ENCODE measurements around the gene UCHL5. TPM values are rescaled to one million over a fixed set of nuclear protein-coding genes. Genes with fewer than 3 reads are reported as not detected.

UCHL5 gene
- total RNA-seq, 4 donors from 2014 or later = 19.4 to 59.6 (median 26.3) TPM

DNA sequence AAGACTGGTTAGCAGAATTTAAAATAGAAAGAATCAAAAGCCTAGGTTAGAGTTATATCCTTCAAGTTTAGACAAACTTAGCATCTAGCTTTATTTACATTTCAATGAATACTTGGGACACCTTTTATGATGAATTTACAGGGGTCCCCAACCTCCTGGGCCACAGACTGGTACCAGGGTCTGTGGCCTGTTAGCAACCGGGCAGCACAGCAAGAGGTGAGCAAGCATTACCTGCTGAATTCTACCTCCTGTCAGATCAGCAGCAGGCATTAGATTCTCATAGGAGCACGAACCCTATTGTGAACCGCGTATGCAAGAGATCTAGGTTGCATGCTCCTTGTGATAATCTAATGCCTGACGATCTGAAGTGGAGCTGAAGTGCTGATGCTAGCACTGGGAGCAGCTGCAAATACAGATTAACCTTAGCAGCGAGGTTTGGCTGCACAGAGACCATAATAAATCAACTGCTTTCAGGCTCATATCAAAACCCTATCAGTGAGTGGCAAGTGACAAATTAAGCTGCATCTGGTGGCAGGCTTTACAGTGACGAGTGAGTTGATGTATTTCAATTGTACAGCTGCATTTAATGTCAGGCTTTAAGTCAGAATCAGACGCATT lies 82.0 kb downstream of the UCHL5 start:
- ATAC-seq (ENCODE audit: low FRiP score) (no peak), DNase-seq (ENCODE audit: low spot score) (no peak)
- no peak for TF ChIP-seq CTCF (IDR thresholded peaks at IDR 0.05)

DNA sequence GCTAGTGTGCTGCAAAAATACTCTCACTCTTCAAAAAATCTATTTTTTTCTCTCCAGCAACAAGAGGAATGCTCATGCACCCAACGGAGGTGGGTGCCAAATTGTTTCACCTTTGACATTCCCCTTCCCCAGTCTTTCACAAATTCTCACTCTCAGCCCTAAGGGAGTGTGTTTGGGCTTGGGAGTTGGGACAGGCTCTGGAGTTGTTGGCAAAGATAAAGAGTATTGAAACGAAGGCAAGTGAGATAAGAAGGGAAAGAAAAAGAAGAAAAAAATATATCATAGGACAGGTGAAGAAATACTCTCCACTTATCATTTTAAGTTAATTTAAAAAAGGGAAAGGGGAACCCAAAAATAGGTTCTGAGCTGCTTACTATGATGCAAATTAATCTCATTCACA lies 82.6 kb downstream of the UCHL5 start:
- TF ChIP-seq CTCF (IDR thresholded peaks at IDR 0.05) = no peak
- ATAC-seq (ENCODE audit: low FRiP score) = no peak
- DNase-seq (ENCODE audit: low spot score) = no peak

- ATAC-seq (ENCODE audit: low FRiP score) = peak; percentile 68
- DNase-seq (ENCODE audit: low spot score) = no peak
- no peak for TF ChIP-seq CTCF (IDR thresholded peaks at IDR 0.05)
Measured at GRCh38 chr1:192974701-192975100, 84.5 kb downstream of the UCHL5 start.

- TF ChIP-seq CTCF (IDR thresholded peaks at IDR 0.05) = no peak
- ATAC-seq (ENCODE audit: low FRiP score) = no peak
- DNase-seq (ENCODE audit: low spot score) = no peak
Measured at GRCh38 chr1:192973988-192974387, 85.2 kb downstream of the UCHL5 start.

DNA sequence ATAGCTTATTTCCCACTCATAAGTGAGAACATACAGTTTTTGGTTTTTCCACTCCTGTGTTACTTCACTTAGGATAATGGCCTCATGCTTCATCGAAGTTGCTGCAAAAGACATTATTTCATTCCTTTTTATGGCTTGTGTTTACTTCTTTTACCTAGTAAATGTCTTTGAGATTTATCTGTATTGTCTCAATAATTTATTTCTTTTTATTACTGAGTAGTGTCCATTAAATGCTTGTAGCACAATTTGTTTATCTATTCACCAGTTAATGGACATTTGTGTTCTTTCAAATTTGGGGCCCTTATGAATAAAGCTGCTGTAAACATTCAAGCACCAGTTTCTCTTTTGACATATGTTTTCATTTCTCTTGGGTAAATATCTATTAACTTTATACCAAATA lies 86.0 kb downstream of the UCHL5 start:
- TF ChIP-seq CTCF (IDR thresholded peaks at IDR 0.05) = no peak
- no peak for ATAC-seq (ENCODE audit: low FRiP score)
- no peak for DNase-seq (ENCODE audit: low spot score)

- no peak for DNase-seq (ENCODE audit: low spot score)
Measured at GRCh38 chr1:192969091-192969490, 90.1 kb downstream of the UCHL5 start.

More at GRCh38 chr1:192969091-192969490, 90.1 kb downstream of the UCHL5 start:
- TF ChIP-seq CTCF (IDR thresholded peaks at IDR 0.05) = no peak
- ATAC-seq (ENCODE audit: low FRiP score) = no peak
